GM21723 (cell line): ENCODE results near the gene USP25.

Experiments used
- ATAC-seq: cut with Tn5 transposase; IDR thresholded peaks from one replicate; pipeline ENCODE4 v1.9.1; 2021; ENCODE audit warnings: mild to moderate bottlenecking, moderate library complexity; ENCODE audit not compliant: unreplicated experiment

Gene USP25

GRCh38 chr21:15850645-15851044 is 120.9 kb downstream of the USP25 start:
- ATAC-seq, result no peak

GRCh38 chr21:15852146-15852545 is 122.4 kb downstream of the USP25 start:
- ATAC-seq, result no peak

DNA sequence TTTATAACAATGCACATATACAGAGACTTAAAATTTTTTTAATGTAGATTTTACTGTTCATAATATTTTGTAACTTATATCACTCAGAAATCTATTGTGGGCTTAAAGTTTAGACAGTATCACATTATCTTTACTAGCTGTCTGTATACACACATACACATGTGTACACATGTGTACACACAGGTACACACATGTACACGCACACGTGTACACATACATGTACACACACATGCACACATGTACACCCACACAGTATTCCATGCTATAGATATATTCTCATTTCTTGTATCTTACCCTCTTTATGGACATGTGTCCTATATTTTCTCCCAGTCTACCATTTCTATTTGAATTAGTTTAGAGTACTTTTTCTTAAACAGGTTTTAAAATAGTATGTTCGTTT is 123.3 kb downstream of the USP25 start:
- no peak for ATAC-seq

DNA sequence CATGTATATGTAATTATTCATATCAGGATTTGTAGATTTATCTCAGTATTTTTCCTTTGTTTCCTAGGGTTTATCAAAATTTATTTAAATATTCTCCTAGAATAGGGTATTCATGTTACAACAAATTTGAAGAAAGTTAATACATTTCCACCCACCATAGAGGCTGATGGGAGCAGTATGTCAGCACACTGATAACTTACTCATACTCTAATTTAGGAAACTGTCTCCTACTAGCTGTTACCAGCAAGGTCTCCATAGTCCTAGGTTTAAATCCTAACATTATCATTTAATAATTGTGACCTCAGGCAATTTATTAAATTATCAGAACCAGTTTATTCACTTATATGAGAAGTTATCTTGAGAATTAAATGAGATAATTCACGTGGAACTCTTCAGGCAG is 127.0 kb downstream of the USP25 start:
- no peak for ATAC-seq

- no peak for ATAC-seq
These were observed 128.0 kb downstream of the USP25 start for GRCh38 chr21:15857740-15858139.

- ATAC-seq, result no peak
These were observed 130.8 kb downstream of the USP25 start for GRCh38 chr21:15860541-15860940.

DNA sequence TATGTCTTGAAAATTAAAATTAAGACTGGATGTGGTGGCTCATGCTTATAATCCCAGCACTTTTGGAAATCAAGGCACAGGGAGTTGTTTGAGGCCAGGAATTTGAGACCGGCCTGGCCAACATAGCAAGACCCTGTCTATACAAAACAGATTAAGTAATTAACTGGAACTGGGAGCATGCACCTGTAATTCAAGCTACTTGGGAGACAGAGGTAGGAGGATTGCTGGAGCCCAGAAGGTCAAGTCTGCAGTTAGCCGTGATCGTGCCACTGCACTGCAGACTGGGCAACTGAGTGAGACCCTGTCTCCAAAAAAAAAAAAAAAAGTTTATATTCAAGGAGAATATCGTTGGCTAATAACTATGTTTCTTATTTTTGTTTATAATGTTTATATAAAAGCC is 139.2 kb downstream of the USP25 start:
- ATAC-seq, result no peak

DNA sequence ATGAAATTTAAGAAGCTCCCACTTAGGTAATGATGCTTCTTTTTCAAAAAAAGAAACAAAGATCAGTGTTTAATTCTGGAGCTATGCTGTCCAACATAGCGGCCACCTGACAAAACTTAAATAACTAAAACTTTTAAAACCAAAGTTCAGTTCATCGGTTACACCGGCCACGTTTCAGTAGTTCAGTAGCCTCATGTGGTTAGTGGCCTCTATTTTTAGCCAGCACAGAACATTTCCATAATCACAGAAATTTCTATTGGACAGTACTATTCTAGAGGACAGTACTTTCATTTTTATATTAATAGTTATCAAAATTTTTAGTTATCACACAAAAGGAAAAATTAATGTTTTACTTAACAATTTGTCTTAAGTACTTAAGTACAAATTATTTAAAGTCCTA is 141.0 kb downstream of the USP25 start:
- no peak for ATAC-seq

GRCh38 chr21:15872236-15872635 is 142.5 kb downstream of the USP25 start:
- no peak for ATAC-seq

GRCh38 chr21:15874615-15875014 is 144.8 kb downstream of the USP25 start:
- no peak for ATAC-seq

GRCh38 chr21:15875286-15875685 is 145.5 kb downstream of the USP25 start:
- no peak for ATAC-seq

- ATAC-seq, result no peak
These were observed 164.1 kb downstream of the USP25 start for GRCh38 chr21:15893902-15894301.

DNA sequence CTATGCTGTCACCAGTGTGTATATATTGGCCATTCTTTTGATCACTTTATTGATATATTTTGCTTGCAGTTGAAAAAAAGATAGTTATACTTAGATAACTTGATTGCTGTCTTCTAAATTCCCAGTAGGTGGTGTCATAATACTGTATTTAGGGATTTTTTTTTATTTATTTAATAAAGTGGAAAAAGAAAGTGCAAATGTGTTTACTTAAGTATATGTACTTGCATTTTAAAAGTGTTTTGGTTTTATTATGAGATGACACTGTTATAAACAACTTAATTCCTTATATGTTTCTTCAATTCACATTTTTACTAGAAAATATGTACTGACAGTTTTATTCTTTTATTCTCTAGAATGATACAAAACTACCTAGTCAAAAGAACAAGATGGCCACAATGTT is 164.8 kb downstream of the USP25 start:
- ATAC-seq, result no peak

DNA sequence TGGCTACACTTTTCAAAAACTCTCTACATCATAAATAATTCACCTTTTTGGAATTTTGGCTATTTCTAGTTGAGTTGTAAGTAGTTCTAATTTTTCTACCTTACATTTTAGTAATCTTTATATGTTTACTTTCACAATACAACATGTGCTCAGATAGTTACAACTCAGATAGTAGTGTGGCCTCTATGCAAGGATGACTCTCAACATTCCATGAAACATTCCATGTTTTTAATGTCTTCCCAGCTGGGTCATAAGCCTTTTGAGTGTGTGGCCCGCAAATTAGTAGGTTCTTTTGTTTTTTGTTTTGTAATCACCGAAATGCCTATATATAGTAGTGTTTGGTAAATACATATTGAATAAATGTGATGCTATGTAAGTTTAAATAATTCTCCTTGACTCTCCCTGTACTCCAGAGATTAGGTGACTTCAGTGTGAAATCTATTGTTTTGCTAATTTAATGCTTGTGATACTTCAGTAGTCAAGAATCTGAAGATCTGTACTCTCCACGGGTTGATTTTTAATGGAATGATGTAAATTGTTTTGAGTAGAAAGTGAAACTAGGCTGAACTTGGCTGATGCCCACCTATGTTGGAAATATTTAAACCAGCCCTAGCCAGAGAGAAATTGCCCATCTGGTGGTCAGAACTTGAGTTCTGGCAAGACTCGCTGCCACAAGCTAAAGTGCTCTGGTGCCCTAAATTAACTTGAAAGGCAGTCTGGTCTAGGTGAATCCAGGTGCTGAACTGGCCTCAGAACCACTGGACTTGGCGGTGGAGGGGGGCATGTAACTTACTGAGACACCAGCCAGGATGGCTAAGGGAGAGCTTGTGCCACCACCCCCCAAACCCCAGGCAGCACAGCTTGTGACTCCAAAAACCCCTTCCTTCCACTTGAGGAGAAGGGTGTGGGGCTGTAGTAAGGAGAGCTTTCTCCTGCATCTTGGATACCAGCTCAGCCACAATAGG is 165.6 kb downstream of the USP25 start:
- no peak for ATAC-seq

GRCh38 chr21:15896501-15896900 is 166.7 kb downstream of the USP25 start:
- no peak for ATAC-seq

DNA sequence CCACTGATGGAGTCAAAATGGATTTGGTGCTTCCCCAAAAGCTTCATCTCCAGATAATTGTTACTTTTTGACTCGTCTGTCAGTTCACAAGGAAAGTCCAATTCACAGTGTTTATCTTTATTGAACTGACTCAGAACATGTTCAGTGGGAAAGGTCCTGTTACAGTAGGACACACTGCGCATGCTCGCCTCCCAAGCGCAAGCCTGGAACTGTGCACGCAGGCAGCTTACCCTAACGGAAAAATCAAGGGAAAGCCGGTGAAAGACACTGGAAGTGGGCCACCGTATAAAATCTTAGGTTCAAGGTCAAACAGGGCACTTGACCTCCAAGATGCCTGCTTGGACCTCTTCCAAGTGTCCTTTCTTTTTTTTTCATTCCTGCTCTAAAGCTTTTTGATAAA is 174.6 kb downstream of the USP25 start:
- ATAC-seq, result no peak

DNA sequence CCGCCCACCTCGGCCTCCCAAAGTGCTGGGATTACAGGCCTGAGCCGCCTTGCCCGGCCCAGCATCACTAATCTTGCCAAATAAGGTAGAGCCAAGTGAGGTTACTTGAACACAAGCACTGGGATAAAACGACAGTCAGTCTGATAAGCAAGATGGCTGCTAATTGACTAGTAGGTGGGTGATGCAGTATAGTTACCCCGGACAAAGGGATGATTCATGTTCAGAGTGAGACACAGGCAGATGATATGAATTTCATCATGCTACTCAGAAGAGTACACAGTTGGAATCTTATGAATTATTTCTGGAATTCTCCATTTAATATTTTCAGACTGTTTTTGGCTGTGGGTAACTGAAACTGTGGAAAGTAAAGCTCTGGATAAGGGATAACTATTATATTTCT is 178.4 kb downstream of the USP25 start:
- no peak for ATAC-seq

DNA sequence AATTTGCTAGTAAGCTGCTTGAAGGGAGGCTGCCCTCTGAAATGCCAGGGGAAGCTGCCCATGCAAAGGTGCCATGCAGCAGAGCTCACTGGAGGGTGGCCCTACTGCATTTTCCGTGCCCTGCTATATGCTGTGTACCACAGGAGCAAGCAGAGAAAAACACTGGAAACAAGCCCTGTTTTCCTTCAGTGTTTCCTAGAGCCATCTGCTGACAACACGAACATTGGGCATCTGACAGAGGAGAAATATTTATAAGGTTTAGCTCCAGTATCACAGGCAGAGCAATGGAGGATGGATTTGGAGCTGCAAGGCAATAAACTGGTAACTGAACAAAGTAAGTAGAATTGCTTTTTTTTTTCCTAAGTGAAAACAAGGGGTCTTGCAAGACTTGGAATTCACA is 198.4 kb downstream of the USP25 start:
- no peak for ATAC-seq

DNA sequence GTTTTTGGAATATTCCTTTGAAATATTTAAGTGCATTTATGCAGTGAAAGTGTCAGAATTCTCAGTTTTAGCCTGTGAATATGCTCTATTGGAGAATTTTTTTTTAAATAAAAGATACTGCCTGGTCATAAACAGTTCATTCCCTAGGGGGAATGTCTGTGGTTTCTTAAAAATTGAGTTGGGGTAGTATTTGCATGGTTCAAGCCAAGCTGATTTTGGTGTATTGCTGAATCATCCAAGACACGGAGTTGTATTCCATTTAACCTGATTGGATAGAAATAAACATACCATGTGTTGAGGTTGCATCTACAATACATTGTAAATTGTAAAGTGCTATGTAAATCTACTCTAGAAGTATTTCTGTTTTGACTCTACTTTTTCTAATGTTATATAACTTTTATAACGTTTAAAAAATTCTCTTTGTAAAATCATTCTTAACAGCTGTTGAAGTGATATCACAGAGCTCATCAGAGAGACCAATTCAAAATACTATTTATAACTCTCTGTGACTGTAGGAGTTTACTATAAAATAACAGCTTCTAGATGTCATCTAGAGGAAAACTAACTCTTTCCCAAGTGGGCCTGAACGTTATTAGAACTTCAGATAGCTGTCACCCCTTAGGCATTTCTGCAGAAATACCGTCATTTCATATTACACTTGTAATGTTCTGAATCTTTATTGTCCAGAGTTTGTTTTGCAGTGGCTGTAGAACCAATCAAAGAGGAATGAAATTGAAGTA is 199.1 kb downstream of the USP25 start:
- no peak for ATAC-seq

GRCh38 chr21:15929536-15929935 is 199.8 kb downstream of the USP25 start:
- ATAC-seq, result no peak
